ENCODE measurements around the gene SLC1A2.

GRCh38 chr11:35267504-35267903 lies 151.9 kb downstream of the SLC1A2 start:
- TF ChIP-seq, protein P1, sequence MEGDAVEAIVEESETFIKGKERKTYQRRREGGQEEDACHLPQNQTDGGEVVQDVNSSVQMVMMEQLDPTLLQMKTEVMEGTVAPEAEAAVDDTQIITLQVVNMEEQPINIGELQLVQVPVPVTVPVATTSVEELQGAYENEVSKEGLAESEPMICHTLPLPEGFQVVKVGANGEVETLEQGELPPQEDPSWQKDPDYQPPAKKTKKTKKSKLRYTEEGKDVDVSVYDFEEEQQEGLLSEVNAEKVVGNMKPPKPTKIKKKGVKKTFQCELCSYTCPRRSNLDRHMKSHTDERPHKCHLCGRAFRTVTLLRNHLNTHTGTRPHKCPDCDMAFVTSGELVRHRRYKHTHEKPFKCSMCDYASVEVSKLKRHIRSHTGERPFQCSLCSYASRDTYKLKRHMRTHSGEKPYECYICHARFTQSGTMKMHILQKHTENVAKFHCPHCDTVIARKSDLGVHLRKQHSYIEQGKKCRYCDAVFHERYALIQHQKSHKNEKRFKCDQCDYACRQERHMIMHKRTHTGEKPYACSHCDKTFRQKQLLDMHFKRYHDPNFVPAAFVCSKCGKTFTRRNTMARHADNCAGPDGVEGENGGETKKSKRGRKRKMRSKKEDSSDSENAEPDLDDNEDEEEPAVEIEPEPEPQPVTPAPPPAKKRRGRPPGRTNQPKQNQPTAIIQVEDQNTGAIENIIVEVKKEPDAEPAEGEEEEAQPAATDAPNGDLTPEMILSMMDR (IDR thresholded peaks at IDR 0.05), result no peak
- no peak for TF ChIP-seq POLR2AphosphoS5 (IDR thresholded peaks at IDR 0.05)
